H4 (cell line): ENCODE data around the gene ATOH8. TPM values are rescaled to one million over a fixed set of nuclear protein-coding genes. Genes with fewer than 3 reads are reported as not detected.
A peak's percentile ranks its signal among the peaks of the same experiment; 100 is the strongest.

Experiments used
- DNase-seq: peaks from one replicate; pipeline ENCODE4 v3.0.0-alpha.2; 2015; ENCODE audit warnings: low spot score
- total RNA-seq: library from RNA; depleted of rRNA; stranded (reverse); fragments of >200 nt; shearing (Covaris generic); gene quantifications from 2 replicates; pipeline ENCODE4 v1.2.3, GENCODE V29; 2014

The ATOH8 gene
- total RNA-seq, 1 experiment from 2014 or later, result 13.1 TPM

DNA sequence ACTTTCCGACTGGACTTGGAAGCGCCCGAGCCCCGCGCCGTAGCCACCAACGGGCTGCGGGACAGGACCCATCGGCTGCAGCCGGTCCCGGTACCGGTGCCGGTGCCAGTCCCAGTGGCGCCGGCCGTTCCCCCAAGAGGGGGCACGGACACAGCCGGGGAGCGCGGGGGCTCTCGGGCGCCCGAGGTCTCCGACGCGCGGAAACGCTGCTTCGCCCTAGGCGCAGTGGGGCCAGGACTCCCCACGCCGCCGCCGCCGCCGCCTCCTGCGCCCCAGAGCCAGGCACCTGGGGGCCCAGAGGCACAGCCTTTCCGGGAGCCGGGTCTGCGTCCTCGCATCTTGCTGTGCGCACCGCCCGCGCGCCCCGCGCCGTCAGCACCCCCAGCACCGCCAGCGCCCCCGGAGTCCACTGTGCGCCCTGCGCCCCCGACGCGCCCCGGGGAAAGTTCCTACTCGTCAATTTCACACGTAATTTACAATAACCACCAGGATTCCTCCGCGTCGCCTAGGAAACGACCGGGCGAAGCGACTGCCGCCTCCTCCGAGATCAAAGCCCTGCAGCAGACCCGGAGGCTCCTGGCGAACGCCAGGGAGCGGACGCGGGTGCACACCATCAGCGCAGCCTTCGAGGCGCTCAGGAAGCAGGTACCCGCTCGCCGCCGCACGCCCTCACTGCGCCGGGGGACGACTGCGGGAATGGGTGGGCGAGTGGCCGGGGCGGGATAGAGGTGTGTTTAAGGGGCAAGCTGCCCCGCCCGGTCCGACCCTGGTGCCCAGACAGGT is 713 bp downstream of the ATOH8 start:
- no peak for DNase-seq

DNA sequence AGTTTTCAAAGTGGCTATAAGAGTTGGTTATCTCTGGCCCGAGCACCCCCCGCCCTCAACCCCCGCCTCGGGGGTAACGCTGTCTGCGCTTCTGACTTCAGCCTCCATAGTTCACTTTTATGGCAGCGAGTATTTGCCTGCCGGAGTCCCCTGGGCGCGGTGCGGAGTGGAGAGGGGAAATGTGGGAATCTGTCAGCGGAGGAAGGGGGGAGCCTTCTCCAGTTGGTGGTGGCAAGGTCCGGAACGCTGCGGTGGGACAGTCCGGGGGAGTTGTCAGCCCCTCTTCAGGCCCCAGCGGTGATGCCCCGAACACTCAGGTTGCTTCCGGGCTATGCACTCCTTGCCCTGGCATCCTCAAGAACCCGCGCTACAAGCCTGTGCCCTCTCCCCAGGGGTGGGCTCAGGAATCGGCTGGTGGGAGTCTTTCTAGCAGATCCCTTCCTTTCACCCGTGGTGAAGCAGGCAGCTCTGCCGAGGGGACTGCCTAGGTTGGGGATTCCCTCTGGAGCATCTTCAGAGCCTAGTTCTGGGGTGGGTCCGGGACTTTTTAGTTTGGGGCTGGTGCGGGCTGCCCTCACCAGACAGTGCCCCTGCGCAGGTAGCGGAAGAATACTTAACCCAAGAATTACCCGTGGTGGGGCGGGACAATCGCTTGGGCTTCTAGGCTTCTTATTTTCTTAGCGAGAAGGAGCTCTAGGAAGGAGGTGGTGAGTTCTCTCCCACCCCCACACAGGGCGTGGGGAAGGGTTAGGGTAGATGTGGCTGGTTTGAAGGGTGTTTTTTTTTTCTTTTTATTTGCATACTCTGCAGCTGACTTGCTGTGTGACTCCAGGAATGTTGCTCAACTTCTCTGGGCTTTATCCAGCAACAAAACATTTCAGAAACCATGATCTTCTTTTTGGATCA is 1.6 kb downstream of the ATOH8 start:
- DNase-seq, result no peak

DNA sequence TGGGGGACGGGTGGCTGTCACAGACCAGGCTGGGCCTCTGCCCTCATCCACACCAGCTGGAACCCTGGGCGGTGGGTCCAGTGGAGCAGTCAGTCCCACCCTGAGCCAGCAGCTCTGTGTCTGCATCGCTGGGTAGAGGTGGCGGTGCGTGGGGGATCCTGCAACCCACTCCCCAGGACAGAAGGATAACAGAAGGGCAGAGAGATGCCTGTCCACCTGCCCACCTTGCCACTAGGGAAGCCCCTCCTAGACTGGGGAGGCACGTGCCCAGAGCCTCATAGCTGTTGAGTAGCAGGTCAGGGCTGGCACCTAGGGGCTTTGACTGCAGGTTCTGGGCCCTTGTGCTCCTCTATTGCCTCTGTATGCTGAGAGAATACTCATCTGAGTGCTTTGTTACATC is 2.4 kb downstream of the ATOH8 start:
- DNase-seq, result no peak

DNA sequence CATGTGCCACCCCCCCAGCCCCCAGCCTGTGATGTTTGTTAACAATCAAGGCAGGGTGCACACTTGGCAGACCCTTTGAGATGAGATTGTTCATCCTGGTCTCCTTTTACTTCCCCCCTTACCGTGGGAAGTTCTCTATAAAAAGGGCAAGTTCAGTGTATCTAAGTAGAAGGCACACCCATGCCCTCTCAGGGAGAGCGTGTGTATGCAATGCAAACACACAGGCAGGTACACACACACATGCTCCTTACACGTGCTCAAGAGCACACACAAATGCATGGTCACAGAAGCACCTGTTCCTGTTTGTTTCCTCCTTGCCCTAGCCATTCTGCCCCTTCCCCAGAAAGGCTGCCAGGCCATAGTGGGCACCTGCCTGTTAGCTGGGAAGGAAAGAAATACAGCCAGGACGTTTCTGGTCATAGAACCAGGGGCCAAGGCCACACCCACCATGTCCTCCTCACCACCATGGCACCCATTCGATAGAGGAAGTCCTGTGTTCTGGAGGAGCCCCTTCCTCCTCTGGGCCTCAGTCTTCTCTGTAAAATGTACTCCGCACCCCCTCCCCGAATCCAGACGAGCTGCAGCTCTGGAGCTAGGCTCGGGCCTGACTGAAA is 3.1 kb downstream of the ATOH8 start:
- no peak for DNase-seq

DNA sequence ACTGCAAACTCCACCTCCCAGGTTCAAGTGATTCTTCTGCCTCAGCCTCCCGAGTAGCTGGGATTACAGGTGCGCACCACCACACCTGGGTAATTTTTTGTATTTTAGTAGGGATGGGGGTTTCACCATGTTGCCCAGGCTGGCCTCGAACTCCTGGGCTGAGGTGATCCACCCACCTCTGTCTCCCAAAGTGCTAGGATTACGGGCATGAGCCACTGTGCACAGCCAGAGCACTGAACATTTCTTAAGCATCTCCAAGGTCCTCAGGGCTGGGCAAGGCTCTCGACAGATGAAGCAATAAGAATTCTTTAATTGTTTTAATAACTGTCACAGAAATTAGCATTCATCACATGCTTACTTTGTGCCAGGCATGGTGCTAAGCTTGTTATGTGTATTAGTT is 4.1 kb downstream of the ATOH8 start:
- DNase-seq, result no peak

GRCh38 chr2:85758361-85759256 is 4.8 kb downstream of the ATOH8 start:
- no peak for DNase-seq

GRCh38 chr2:85759257-85759613 is 5.4 kb downstream of the ATOH8 start:
- no peak for DNase-seq

- DNase-seq, result no peak
Observed at GRCh38 chr2:85760371-85760770, 6.6 kb downstream of the ATOH8 start.

GRCh38 chr2:85760872-85761271 is 7.1 kb downstream of the ATOH8 start:
- DNase-seq, result no peak

- DNase-seq, result no peak
Observed at GRCh38 chr2:85761512-85761944, 7.7 kb downstream of the ATOH8 start.

DNA sequence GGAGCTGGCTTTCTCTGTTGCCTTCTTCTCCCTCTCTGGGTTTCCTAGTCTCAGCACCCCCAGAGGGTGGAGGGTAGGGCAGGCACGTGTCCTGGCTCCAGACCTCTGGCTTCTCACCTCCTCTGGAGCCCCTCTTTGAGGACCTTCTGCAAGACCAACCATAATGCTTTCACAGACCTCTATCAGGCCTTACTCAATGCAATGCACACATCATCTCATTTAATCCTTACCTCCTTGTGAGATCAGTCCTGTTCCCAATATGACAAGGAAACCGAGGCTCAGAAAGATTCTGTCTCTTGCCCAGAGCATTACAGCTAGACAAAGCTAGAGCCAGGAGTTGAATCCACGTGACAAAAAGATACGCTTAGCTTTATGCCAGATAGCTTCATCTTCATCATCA is 8.2 kb downstream of the ATOH8 start:
- no peak for DNase-seq

DNA sequence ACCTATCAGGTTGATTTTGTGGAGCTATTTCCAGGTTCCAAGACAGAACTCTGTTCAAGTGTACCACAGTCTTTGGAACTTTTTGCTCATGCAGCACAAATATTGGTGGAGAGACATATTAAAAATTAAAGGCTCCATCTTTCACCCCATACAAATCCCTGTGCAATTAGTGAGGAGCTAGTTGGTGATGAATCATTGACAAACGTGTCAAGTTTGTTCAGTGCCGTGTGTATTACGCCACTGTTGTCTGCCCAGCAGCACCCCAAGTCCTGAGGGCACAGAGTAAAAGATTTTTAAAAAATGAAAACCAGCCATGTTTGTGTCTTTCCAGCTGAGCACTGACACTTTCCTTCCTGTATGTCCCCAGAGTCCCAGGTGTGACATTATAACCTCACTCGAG is 9.3 kb downstream of the ATOH8 start:
- DNase-seq, result no peak

- no peak for DNase-seq
Observed at GRCh38 chr2:85763831-85764230, 10.0 kb downstream of the ATOH8 start.

DNA sequence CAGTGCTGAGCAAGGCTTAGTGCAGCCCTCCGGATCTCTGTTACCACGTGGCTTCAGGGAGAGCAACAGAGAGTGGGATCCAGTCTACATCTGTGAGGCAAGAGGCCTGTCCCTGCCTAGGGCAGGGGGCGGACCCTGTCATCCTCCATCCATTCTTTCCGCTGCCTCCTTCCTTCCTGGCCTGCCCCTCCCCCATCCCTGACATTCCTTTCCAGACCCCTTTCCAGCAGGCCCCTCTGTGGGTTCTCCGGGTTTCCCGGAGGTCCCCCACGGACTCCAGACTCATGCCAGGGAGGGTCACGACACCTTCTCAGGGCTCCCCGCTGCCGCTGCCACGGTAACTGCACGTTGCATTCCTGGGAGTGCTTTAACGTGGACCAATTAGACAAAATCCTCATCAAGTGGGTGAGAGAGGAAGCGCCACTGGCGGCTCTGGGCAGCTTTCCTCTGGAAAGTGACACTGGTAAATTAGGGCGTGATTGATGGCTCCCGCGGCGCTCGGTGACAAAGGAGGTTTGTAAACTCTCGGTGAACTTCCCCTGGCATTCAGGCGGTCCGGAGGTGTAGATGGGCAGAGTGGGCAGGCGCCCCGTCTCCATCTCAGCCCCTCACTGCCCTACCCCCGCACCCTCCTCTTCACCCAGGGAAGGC is 11.4 kb downstream of the ATOH8 start:
- DNase-seq, result peak; percentile 68

GRCh38 chr2:85766229-85766628 is 12.4 kb downstream of the ATOH8 start:
- DNase-seq, result no peak

DNA sequence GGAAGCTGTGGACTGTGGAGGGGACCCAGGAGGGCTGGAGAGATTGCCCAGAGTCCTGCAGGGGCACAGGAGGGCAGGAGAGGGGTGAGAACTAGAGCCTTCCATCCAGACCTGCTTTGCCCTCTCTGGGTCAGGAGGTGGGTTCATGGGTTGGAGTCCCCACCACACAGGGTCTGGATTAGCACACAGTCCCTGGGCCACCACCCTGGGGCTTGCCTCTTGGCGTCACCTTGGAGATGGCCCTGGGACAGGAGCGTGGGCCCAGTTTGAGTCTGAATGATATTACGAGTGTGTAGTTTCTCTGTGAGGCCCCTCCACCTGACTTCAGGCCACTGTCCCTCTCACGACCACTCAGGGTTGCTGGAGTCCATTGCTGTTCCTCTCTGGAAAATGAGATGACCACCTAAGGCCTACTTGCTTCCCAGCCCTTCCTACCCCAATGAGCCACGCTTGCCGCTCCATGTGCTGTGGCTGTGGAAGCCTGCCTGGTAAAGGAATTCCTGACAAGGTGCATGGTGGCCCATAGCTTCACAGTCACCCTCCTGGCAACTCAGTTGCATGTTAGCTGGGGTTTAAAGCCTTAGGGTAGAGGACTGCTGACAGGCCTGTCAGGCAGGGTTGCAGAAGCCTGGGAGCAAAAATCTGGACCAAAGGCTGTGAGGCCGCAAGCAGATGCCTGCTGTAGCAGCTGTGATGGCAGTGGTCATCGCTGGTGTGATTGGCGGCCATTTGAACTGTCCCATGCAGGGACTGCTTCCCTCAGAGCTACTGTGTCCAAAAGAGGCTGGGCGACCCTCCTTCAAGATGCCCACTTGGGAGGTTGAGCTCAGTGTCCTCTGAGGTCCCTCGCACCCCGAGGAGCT is 14.2 kb downstream of the ATOH8 start:
- no peak for DNase-seq

- peak; percentile 58 for DNase-seq
Observed at GRCh38 chr2:85768713-85769112, 14.9 kb downstream of the ATOH8 start.

DNA sequence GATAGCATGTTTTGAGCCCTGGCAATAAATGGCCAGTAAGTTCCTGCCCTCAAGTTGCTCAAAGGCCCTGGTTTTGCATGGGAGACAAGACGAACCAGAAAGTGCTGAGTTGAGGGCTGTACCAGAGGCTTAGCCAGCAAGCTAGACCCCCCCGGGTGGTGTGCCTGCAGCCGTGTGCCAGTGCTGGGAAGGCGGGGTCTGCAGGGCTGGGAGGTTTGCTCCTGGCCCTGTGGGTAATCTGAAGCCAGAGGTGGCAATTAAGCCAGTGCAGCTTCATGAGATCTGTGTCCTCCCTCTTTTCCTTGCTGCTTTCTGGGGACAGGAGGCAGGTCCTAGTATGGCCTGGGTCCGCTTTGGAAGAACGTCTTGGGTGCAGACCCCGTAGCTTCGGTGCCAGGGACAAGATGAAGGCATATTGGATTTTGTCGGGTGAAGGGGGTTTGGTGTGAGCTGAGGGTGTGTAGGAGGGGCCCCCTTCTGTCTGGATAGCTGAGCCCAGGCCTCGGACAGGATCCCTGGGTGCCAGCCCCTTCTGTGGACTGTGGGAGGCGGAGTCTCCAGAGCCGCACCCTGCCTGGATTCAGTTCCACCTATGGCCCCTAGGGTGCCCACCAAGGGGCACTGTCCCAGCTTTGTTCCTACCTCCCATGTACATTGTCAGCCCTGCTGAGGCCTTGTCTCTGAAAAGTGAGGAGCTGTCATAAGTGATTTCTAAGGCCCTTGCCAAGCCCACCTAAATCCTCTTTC is 15.6 kb downstream of the ATOH8 start:
- peak; percentile 66 for DNase-seq

- no peak for DNase-seq
Observed at GRCh38 chr2:85769983-85770362, 16.2 kb downstream of the ATOH8 start.
